WTC11 (cell line): Measurements from ENCODE around the gene PTGES2.

Experiments used
- ETV6 ChIP-seq: sonication (generic); formaldehyde crosslinking; IDR thresholded peaks from 2 replicates; pipeline ENCODE4 v1.8.1; 2022; ENCODE audit warnings: mild to moderate bottlenecking, missing genetic modification reagents
- JUN ChIP-seq: sonication (generic); formaldehyde crosslinking; IDR thresholded peaks from 2 replicates; pipeline ENCODE4 v1.8.0; 2023; ENCODE audit warnings: mild to moderate bottlenecking, missing genetic modification reagents
- TF ChIP-seq, protein P1 (sequence below): sonication (generic); formaldehyde crosslinking; IDR thresholded peaks from 2 replicates; pipeline ENCODE4 v1.8.1; 2022; ENCODE audit warnings: low read depth, mild to moderate bottlenecking, moderate library complexity, missing genetic modification reagents, borderline replicate concordance
- TF ChIP-seq, protein P2 (sequence below): fragments of 250-450 bp; sonication (Bioruptor Pico); IDR thresholded peaks from 2 replicates; pipeline ENCODE4 v1.8.0; 2021; ENCODE audit warnings: mild to moderate bottlenecking
- TF ChIP-seq, protein P3 (sequence below): sonication (generic); formaldehyde crosslinking; IDR thresholded peaks from 2 replicates; pipeline ENCODE4 v1.8.0; 2022; ENCODE audit warnings: mild to moderate bottlenecking, missing genetic modification reagents
- TF ChIP-seq, protein P4 (sequence below): fragments of 200-600 bp; IDR thresholded peaks from 2 replicates; pipeline ENCODE4 v1.8.0; 2022; ENCODE audit warnings: antibody characterized with exemption
- TF ChIP-seq, protein P5 (sequence below): sonication (generic); formaldehyde crosslinking; IDR thresholded peaks from 2 replicates; pipeline ENCODE4 v1.8.1; 2022; ENCODE audit warnings: mild to moderate bottlenecking, moderate library complexity, missing genetic modification reagents
- TF ChIP-seq, protein P6 (sequence below): sonication (generic); formaldehyde crosslinking; IDR thresholded peaks from 2 replicates; pipeline ENCODE4 v1.8.1; 2023; ENCODE audit warnings: mild to moderate bottlenecking, missing genetic modification reagents, moderate library complexity

DNA sequence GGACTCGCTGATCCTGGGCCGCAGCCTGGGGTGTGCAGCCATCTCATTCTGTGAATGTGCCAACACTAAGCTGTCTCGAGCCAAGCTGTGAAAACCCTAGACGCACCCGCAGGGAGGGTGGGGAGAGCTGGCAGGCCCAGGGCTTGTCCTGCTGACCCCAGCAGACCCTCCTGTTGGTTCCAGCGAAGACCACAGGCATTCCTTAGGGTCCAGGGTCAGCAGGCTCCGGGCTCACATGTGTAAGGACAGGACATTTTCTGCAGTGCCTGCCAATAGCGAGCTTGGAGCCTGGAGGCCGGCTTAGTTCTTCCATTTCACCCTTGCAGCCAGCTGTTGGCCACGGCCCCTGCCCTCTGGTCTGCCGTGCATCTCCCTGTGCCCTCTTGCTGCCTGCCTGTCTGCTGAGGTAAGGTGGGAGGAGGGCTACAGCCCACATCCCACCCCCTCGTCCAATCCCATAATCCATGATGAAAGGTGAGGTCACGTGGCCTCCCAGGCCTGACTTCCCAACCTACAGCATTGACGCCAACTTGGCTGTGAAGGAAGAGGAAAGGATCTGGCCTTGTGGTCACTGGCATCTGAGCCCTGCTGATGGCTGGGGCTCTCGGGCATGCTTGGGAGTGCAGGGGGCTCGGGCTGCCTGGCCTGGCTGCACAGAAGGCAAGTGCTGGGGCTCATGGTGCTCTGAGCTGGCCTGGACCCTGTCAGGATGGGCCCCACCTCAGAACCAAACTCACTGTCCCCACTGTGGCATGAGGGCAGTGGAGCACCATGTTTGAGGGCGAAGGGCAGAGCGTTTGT is 19.9 kb downstream of the PTGES2 start:
- TF ChIP-seq, protein P1, sequence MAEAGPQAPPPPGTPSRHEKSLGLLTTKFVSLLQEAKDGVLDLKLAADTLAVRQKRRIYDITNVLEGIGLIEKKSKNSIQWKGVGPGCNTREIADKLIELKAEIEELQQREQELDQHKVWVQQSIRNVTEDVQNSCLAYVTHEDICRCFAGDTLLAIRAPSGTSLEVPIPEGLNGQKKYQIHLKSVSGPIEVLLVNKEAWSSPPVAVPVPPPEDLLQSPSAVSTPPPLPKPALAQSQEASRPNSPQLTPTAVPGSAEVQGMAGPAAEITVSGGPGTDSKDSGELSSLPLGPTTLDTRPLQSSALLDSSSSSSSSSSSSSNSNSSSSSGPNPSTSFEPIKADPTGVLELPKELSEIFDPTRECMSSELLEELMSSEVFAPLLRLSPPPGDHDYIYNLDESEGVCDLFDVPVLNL (CRISPR knock-in tag), result no peak
- TF ChIP-seq JUN (no peak), ETV6 (CRISPR knock-in tag) (no peak)
- TF ChIP-seq, protein P2, sequence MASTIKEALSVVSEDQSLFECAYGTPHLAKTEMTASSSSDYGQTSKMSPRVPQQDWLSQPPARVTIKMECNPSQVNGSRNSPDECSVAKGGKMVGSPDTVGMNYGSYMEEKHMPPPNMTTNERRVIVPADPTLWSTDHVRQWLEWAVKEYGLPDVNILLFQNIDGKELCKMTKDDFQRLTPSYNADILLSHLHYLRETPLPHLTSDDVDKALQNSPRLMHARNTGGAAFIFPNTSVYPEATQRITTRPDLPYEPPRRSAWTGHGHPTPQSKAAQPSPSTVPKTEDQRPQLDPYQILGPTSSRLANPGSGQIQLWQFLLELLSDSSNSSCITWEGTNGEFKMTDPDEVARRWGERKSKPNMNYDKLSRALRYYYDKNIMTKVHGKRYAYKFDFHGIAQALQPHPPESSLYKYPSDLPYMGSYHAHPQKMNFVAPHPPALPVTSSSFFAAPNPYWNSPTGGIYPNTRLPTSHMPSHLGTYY (CRISPR knock-in tag), result no peak
- TF ChIP-seq, protein P3, sequence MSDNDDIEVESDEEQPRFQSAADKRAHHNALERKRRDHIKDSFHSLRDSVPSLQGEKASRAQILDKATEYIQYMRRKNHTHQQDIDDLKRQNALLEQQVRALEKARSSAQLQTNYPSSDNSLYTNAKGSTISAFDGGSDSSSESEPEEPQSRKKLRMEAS (CRISPR knock-in tag), result no peak
- TF ChIP-seq, protein P4, sequence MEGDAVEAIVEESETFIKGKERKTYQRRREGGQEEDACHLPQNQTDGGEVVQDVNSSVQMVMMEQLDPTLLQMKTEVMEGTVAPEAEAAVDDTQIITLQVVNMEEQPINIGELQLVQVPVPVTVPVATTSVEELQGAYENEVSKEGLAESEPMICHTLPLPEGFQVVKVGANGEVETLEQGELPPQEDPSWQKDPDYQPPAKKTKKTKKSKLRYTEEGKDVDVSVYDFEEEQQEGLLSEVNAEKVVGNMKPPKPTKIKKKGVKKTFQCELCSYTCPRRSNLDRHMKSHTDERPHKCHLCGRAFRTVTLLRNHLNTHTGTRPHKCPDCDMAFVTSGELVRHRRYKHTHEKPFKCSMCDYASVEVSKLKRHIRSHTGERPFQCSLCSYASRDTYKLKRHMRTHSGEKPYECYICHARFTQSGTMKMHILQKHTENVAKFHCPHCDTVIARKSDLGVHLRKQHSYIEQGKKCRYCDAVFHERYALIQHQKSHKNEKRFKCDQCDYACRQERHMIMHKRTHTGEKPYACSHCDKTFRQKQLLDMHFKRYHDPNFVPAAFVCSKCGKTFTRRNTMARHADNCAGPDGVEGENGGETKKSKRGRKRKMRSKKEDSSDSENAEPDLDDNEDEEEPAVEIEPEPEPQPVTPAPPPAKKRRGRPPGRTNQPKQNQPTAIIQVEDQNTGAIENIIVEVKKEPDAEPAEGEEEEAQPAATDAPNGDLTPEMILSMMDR, result no peak
- TF ChIP-seq, protein P5, sequence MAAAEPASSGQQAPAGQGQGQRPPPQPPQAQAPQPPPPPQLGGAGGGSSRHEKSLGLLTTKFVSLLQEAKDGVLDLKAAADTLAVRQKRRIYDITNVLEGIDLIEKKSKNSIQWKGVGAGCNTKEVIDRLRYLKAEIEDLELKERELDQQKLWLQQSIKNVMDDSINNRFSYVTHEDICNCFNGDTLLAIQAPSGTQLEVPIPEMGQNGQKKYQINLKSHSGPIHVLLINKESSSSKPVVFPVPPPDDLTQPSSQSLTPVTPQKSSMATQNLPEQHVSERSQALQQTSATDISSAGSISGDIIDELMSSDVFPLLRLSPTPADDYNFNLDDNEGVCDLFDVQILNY (CRISPR knock-in tag), result no peak
- TF ChIP-seq, protein P6, sequence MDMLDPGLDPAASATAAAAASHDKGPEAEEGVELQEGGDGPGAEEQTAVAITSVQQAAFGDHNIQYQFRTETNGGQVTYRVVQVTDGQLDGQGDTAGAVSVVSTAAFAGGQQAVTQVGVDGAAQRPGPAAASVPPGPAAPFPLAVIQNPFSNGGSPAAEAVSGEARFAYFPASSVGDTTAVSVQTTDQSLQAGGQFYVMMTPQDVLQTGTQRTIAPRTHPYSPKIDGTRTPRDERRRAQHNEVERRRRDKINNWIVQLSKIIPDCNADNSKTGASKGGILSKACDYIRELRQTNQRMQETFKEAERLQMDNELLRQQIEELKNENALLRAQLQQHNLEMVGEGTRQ, result no peak
